ENCODE measurements around the gene SMYD3.

The SMYD3 gene

DNA sequence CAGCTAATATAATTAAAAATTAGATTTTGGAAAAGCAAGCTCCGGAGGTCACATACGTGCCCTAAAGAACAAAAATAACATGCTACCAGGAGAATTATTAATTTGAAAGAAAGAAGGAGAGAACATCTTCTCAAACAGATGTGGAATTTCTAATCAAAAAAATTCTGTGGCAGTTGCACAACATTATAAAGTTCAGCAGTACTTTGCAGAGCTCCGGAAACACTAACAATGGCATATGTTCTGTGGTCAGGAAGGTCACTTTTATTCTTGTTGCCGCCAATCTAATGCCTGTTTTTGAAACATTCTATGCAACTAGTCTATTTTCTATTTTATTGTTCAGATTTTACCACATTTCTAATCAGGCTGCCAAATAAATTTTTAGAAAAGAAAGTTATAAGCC is 186.8 kb downstream of the SMYD3 start:
- TF ChIP-seq YY1 (IDR thresholded peaks at IDR 0.05; ENCODE audit: insufficient read depth, insufficient read length) (no peak), ZNF274 (IDR thresholded peaks at IDR 0.05; ENCODE audit: low read depth, low read length) (no peak), SUZ12 (IDR thresholded peaks at IDR 0.05; ENCODE audit: extremely low read depth, insufficient read depth, insufficient read length) (no peak)
- Histone ChIP-seq H3K4me1 (ENCODE audit: insufficient read depth, insufficient read length) (no peaks in the 10 kb centered on the region), H3K27me3 (ENCODE audit: insufficient read depth, insufficient read length) (no peaks in the 10 kb centered on the region), H3K4me3 (ENCODE audit: insufficient read length, low read depth) (no peak overlapping the region), H3K9ac (ENCODE audit: insufficient read length, low read depth) (no peak overlapping the region), H3K36me3 (ENCODE audit: insufficient read depth, insufficient read length, low read length) (no peaks in the 10 kb centered on the region), H3K9me3 (ENCODE audit: insufficient read depth, low read length) (no peaks in the 10 kb centered on the region)
- no peak for DNase-seq (ENCODE audit: low read depth, low spot score)

- Histone ChIP-seq H3K4me3 (ENCODE audit: insufficient read length, low read depth) (no peak overlapping the region), H3K9ac (ENCODE audit: insufficient read length, low read depth) (no peak overlapping the region)
Measured at GRCh38 chr1:246319083-246319714, 187.9 kb downstream of the SMYD3 start.

GRCh38 chr1:246318622-246319021 is 188.5 kb downstream of the SMYD3 start:
- no peak overlapping the region for H3K4me3 ChIP-seq (ENCODE audit: insufficient read length, low read depth)
- H3K9me3 ChIP-seq (ENCODE audit: insufficient read depth, low read length) = no peaks in the 10 kb centered on the region
- no peak for DNase-seq (ENCODE audit: low read depth, low spot score)
- no peaks in the 10 kb centered on the region for H3K36me3 ChIP-seq (ENCODE audit: insufficient read depth, insufficient read length, low read length)
- no peaks in the 10 kb centered on the region for H3K4me1 ChIP-seq (ENCODE audit: insufficient read depth, insufficient read length)
- H3K9ac ChIP-seq (ENCODE audit: insufficient read length, low read depth) = no peak overlapping the region
- TF ChIP-seq SUZ12 (IDR thresholded peaks at IDR 0.05; ENCODE audit: extremely low read depth, insufficient read depth, insufficient read length) (no peak), YY1 (IDR thresholded peaks at IDR 0.05; ENCODE audit: insufficient read depth, insufficient read length) (no peak), ZNF274 (IDR thresholded peaks at IDR 0.05; ENCODE audit: low read depth, low read length) (no peak)
- H3K27me3 ChIP-seq (ENCODE audit: insufficient read depth, insufficient read length) = no peaks in the 10 kb centered on the region

More at GRCh38 chr1:246319083-246319714, 187.9 kb downstream of the SMYD3 start:
- Histone ChIP-seq H3K36me3 (ENCODE audit: insufficient read depth, insufficient read length, low read length) (no peaks in the 10 kb centered on the region), H3K27me3 (ENCODE audit: insufficient read depth, insufficient read length) (no peaks in the 10 kb centered on the region), H3K9me3 (ENCODE audit: insufficient read depth, low read length) (no peaks in the 10 kb centered on the region), H3K4me1 (ENCODE audit: insufficient read depth, insufficient read length) (no peaks in the 10 kb centered on the region)
- no peak for DNase-seq (ENCODE audit: low read depth, low spot score)
- no peak for TF ChIP-seq SUZ12 (IDR thresholded peaks at IDR 0.05; ENCODE audit: extremely low read depth, insufficient read depth, insufficient read length)
- no peak for TF ChIP-seq YY1 (IDR thresholded peaks at IDR 0.05; ENCODE audit: insufficient read depth, insufficient read length)
- TF ChIP-seq ZNF274 (IDR thresholded peaks at IDR 0.05; ENCODE audit: low read depth, low read length) = no peak

- Histone ChIP-seq H3K9ac (ENCODE audit: insufficient read length, low read depth) (no peak overlapping the region), H3K36me3 (ENCODE audit: insufficient read depth, insufficient read length, low read length) (no peaks in the 10 kb centered on the region), H3K9me3 (ENCODE audit: insufficient read depth, low read length) (no peaks in the 10 kb centered on the region), H3K4me3 (ENCODE audit: insufficient read length, low read depth) (no peak overlapping the region), H3K27me3 (ENCODE audit: insufficient read depth, insufficient read length) (no peaks in the 10 kb centered on the region), H3K4me1 (ENCODE audit: insufficient read depth, insufficient read length) (no peaks in the 10 kb centered on the region)
- DNase-seq (ENCODE audit: low read depth, low spot score) = no peak
- no peak for TF ChIP-seq SUZ12 (IDR thresholded peaks at IDR 0.05; ENCODE audit: extremely low read depth, insufficient read depth, insufficient read length)
- no peak for TF ChIP-seq YY1 (IDR thresholded peaks at IDR 0.05; ENCODE audit: insufficient read depth, insufficient read length)
- TF ChIP-seq ZNF274 (IDR thresholded peaks at IDR 0.05; ENCODE audit: low read depth, low read length) = no peak
Measured at GRCh38 chr1:246318036-246318359, 189.1 kb downstream of the SMYD3 start.

DNA sequence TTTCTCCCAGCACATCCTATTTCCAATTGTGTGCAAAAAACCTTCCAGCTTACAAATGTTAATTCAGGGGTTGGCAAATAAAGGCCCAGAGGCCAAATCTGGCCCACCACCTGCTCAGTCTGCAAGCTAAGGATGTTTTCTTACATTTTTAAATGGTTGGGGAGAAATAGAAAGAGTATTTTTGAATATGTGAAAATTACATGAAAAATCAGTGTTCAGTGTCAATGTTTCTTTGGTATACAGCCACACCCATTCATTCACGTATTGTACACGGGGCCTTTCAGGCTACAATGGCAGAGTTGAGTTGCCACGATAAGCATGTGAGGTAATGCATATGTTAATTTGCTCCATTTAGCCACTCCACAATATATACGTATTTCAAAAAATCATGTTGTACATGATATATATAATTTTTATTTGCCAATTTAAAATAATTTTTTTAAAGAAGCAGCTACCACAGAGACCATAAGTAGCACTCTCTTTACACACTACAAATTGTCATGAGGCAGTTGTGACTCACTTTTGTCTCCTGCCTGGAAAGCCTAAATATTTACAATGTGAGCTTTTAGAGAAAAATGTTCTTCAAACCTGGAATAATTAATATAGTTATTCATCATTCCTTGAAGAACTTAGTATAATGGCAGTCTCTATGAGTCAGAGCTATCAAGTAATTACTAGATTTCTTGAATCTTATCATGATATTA is 189.6 kb downstream of the SMYD3 start:
- no peak for DNase-seq (ENCODE audit: low read depth, low spot score)
- no peak overlapping the region for H3K9ac ChIP-seq (ENCODE audit: insufficient read length, low read depth)
- H3K27me3 ChIP-seq (ENCODE audit: insufficient read depth, insufficient read length) = no peaks in the 10 kb centered on the region
- no peaks in the 10 kb centered on the region for H3K4me1 ChIP-seq (ENCODE audit: insufficient read depth, insufficient read length)
- H3K4me3 ChIP-seq (ENCODE audit: insufficient read length, low read depth) = no peak overlapping the region
- no peaks in the 10 kb centered on the region for H3K36me3 ChIP-seq (ENCODE audit: insufficient read depth, insufficient read length, low read length)
- TF ChIP-seq YY1 (IDR thresholded peaks at IDR 0.05; ENCODE audit: insufficient read depth, insufficient read length) (no peak), ZNF274 (IDR thresholded peaks at IDR 0.05; ENCODE audit: low read depth, low read length) (no peak), SUZ12 (IDR thresholded peaks at IDR 0.05; ENCODE audit: extremely low read depth, insufficient read depth, insufficient read length) (no peak)
- H3K9me3 ChIP-seq (ENCODE audit: insufficient read depth, low read length) = no peaks in the 10 kb centered on the region

GRCh38 chr1:246311461-246311860 is 195.6 kb downstream of the SMYD3 start:
- H3K9me3 ChIP-seq (ENCODE audit: insufficient read depth, low read length) = no peaks in the 10 kb centered on the region
- no peak for DNase-seq (ENCODE audit: low read depth, low spot score)
- H3K4me1 ChIP-seq (ENCODE audit: insufficient read depth, insufficient read length) = no peaks in the 10 kb centered on the region
- TF ChIP-seq YY1 (IDR thresholded peaks at IDR 0.05; ENCODE audit: insufficient read depth, insufficient read length) (no peak), ZNF274 (IDR thresholded peaks at IDR 0.05; ENCODE audit: low read depth, low read length) (no peak), SUZ12 (IDR thresholded peaks at IDR 0.05; ENCODE audit: extremely low read depth, insufficient read depth, insufficient read length) (no peak)
- no peak overlapping the region for H3K4me3 ChIP-seq (ENCODE audit: insufficient read length, low read depth)
- no peaks in the 10 kb centered on the region for H3K27me3 ChIP-seq (ENCODE audit: insufficient read depth, insufficient read length)
- no peaks in the 10 kb centered on the region for H3K36me3 ChIP-seq (ENCODE audit: insufficient read depth, insufficient read length, low read length)
- no peak overlapping the region for H3K9ac ChIP-seq (ENCODE audit: insufficient read length, low read depth)

DNA sequence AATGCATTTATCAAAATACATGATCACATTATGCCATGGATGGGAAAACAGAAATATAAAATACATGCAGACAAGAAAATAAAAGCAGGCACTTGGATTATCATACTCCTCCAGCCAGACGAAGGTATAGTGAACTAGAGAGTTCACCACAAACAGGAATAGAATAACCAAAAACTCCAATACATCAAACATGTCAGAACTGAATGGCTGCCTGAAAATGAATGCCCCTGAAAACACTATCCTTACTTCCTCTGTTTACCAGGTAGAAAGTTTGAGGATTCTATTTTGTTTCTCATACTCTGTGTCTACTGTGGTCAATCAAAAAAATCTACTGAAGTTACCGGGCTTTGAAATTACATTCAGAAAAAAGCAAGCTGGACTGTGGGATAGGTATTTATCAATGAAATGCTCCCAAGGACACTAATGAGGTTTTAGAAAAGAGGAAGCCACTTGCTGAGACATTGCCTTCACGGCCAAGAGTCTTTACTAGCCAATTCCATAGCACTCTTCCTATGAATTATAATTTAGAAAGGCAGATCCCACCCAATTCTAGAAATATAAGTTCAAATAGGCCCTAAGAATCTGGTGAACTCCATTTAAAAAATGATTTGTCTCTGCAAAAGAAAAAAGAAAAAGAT is 197.7 kb downstream of the SMYD3 start:
- Histone ChIP-seq H3K27me3 (ENCODE audit: insufficient read depth, insufficient read length) (no peaks in the 10 kb centered on the region), H3K9ac (ENCODE audit: insufficient read length, low read depth) (no peak overlapping the region), H3K9me3 (ENCODE audit: insufficient read depth, low read length) (no peaks in the 10 kb centered on the region), H3K4me1 (ENCODE audit: insufficient read depth, insufficient read length) (no peaks in the 10 kb centered on the region), H3K4me3 (ENCODE audit: insufficient read length, low read depth) (no peak overlapping the region), H3K36me3 (ENCODE audit: insufficient read depth, insufficient read length, low read length) (no peaks in the 10 kb centered on the region)
- DNase-seq (ENCODE audit: low read depth, low spot score) = no peak
- no peak for TF ChIP-seq ZNF274 (IDR thresholded peaks at IDR 0.05; ENCODE audit: low read depth, low read length)
- TF ChIP-seq YY1 (IDR thresholded peaks at IDR 0.05; ENCODE audit: insufficient read depth, insufficient read length) = no peak
- no peak for TF ChIP-seq SUZ12 (IDR thresholded peaks at IDR 0.05; ENCODE audit: extremely low read depth, insufficient read depth, insufficient read length)
